ENCODE data around the gene PRKG1.

DNA sequence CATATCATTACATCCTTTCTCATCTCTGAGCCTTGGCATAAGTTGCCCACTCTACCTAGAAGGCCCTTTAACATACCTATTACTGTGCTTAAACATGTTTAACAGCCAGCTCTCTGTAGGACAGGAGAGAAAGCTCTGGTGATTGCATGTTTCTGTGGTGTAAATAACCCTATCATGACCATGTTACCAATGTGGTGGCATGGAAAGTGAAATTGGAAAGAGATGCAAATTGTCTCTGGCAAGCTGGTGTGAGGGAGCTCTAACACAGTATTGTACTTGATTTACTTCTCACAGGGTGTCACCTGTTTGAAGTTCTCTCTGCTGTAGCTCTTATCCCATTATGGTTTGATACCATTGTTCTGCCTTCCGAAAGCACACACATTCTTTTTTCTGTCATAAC lies 1008.0 kb downstream of the PRKG1 start:
- TF ChIP-seq EZH2 (IDR thresholded peaks at IDR 0.05; ENCODE audit: insufficient read depth, poor library complexity, severe bottlenecking) (no peak), EZH2phosphoT487 (IDR thresholded peaks at IDR 0.05; ENCODE audit: insufficient read depth, low read depth) (no peak)

Measured in GM23248 (cell line).